IMR-90 (cell line): ENCODE data around the gene WHRN. TPM values are rescaled to one million over a fixed set of nuclear protein-coding genes. Genes with fewer than 3 reads are reported as not detected.

Source experiments
- ATAC-seq: fragments of 200-7000 bp; cut with Tn5 transposase; 2 replicates; pipeline ENCODE4 v1.9.1; 2020; ENCODE audit warnings: low read depth, mild to moderate bottlenecking, moderate library complexity
- BruUV-seq: library from RNA; stranded (reverse); fragments of 400-500 nt; replicated peaks from 2 replicates; lab custom pipeline; 2021; lab: Mats Ljungman, UMichigan
- CTCF ChIA-PET: fragments of 300-600 bp; formaldehyde crosslinking; extraction: SDS; loops from one replicate; lab custom pipeline; 2021; ENCODE audit warnings: antibody characterized with exemption; lab: Yijun Ruan, JAX
- POLR2A ChIA-PET: fragments of 300-600 bp; sonication (Branson Sonifier 250); formaldehyde crosslinking; loops from one replicate; lab custom pipeline; 2022; ENCODE audit warnings: antibody characterized with exemption; ENCODE audit not compliant: unreplicated experiment; lab: Charles Lee
- DNase-seq: peaks from one replicate; pipeline ENCODE4 v3.0.0; 2013
- H2AFZ ChIP-seq: replicated peaks from 2 replicates; pipeline ENCODE3; 2013; ENCODE audit warnings: low read length, mild to moderate bottlenecking; ENCODE audit not compliant: poor library complexity
- H2AK5ac ChIP-seq: 2 replicates; pipeline ENCODE4 v1.6.1; 2013; ENCODE audit warnings: low read depth, low read length, inconsistent platforms
- H2AK9ac ChIP-seq: replicated peaks from 2 replicates; pipeline ENCODE3; 2013; ENCODE audit warnings: mild to moderate bottlenecking, low read depth, low read length, moderate library complexity; ENCODE audit not compliant: poor library complexity
- H2BK120ac ChIP-seq: 2 replicates; pipeline ENCODE4 v1.6.1; 2013; ENCODE audit warnings: low read depth, low read length, inconsistent platforms
- H2BK15ac ChIP-seq: 3 replicates; pipeline ENCODE4 v1.6.1; 2013; ENCODE audit warnings: low read depth, low read length, inconsistent platforms
- H2BK20ac ChIP-seq: 2 replicates; pipeline ENCODE4 v1.6.1; 2013; ENCODE audit warnings: low read depth, mild to moderate bottlenecking, inconsistent platforms, low read length, moderate library complexity
- H2BK5ac ChIP-seq: 2 replicates; pipeline ENCODE4 v1.6.1; 2013; ENCODE audit warnings: mild to moderate bottlenecking, low read depth, low read length, inconsistent platforms; ENCODE audit not compliant: poor library complexity, severe bottlenecking
- H3K14ac ChIP-seq: replicated peaks from 2 replicates; pipeline ENCODE4 v1.6.1; 2013; ENCODE audit warnings: low read depth, low read length, inconsistent platforms
- H3K18ac ChIP-seq: 2 replicates; pipeline ENCODE4 v1.6.1; 2013; ENCODE audit warnings: low read depth, low read length, control low read depth
- H3K23ac ChIP-seq: 2 replicates; pipeline ENCODE4 v1.6.1; 2013; ENCODE audit warnings: low read depth, low read length, inconsistent platforms
- H3K27ac ChIP-seq: 2 replicates; pipeline ENCODE4 v1.5.1; 2013; ENCODE audit warnings: mild to moderate bottlenecking, control low read depth, low read length; ENCODE audit not compliant: insufficient read depth
- H3K27me3 ChIP-seq: 2 replicates; pipeline ENCODE4 v1.6.1; 2013; ENCODE audit warnings: low read length; ENCODE audit not compliant: control insufficient read depth, insufficient read depth
- H3K36me3 ChIP-seq: 2 replicates; pipeline ENCODE4 v1.6.1; 2013; ENCODE audit warnings: low read length, mixed read lengths; ENCODE audit not compliant: control insufficient read depth, insufficient read depth
- H3K4ac ChIP-seq: 2 replicates; pipeline ENCODE4 v1.6.1; 2013; ENCODE audit warnings: low read depth, low read length, inconsistent platforms
- H3K4me1 ChIP-seq: 2 replicates; pipeline ENCODE4 v1.6.1; 2013; ENCODE audit warnings: low read length, mixed read lengths; ENCODE audit not compliant: control insufficient read depth, insufficient read depth
- H3K4me2 ChIP-seq: 2 replicates; pipeline ENCODE4 v1.6.1; 2013; ENCODE audit warnings: low read depth, mild to moderate bottlenecking, control low read depth, low read length, moderate library complexity
- H3K4me3 ChIP-seq: 2 replicates; pipeline ENCODE4 v1.5.1; 2013; ENCODE audit warnings: low read depth, mild to moderate bottlenecking, control low read depth, low read length, moderate library complexity; ENCODE audit not compliant: insufficient read depth
- H3K56ac ChIP-seq: 2 replicates; pipeline ENCODE4 v1.6.1; 2013; ENCODE audit warnings: low read length, inconsistent platforms; ENCODE audit not compliant: insufficient read depth; ENCODE audit errors: extremely low read depth
- H3K79me1 ChIP-seq, 2 experiments: 2 replicates each; pipeline ENCODE4 v1.6.1; 2013; ENCODE audit warnings: low read length in 2 of 2, inconsistent platforms in 1 of 2, low read depth in 1 of 2
- H3K9ac ChIP-seq: 2 replicates; pipeline ENCODE4 v1.6.1; 2013; ENCODE audit warnings: low read depth, low read length, control low read depth
- H3K9me1 ChIP-seq: 2 replicates; pipeline ENCODE4 v1.6.1; 2013; ENCODE audit warnings: low read length, inconsistent platforms; ENCODE audit not compliant: insufficient read depth
- H3K9me3 ChIP-seq: 2 replicates; pipeline ENCODE4 v1.6.1; 2013; ENCODE audit warnings: low read length; ENCODE audit not compliant: control insufficient read depth, insufficient read depth
- H4K20me1 ChIP-seq: 2 replicates; pipeline ENCODE4 v1.6.1; 2013; ENCODE audit warnings: low read length, inconsistent platforms; ENCODE audit not compliant: insufficient read depth
- H4K5ac ChIP-seq: 2 replicates; pipeline ENCODE4 v1.6.1; 2013; ENCODE audit warnings: mild to moderate bottlenecking, low read depth, low read length, control low read depth
- H4K8ac ChIP-seq, 2 experiments: 2 replicates each; pipeline ENCODE4 v1.6.1; 2013; ENCODE audit warnings: low read depth in 2 of 2, low read length in 2 of 2, control low read depth in 1 of 2, inconsistent platforms in 1 of 2
- H4K91ac ChIP-seq: 2 replicates; pipeline ENCODE4 v1.6.1; 2013; ENCODE audit warnings: low read depth, low read length, inconsistent platforms; ENCODE audit not compliant: insufficient read depth
- CHD1 ChIP-seq: IDR thresholded peaks from 2 replicates; pipeline ENCODE4 v1.6.1; 2012; ENCODE audit warnings: low read depth, low read length, improper control_type of control experiment
- ELK1 ChIP-seq: fragments of 150-350 bp; IDR thresholded peaks from 2 replicates; pipeline ENCODE4 v1.6.1; 2016; ENCODE audit warnings: low read depth, mild to moderate bottlenecking, low read length, moderate library complexity, borderline replicate concordance
- MAFK ChIP-seq: IDR thresholded peaks from 2 replicates; pipeline ENCODE4 v1.6.1; 2012; ENCODE audit warnings: low read depth, low read length, improper control_type of control experiment
- POLR2A ChIP-seq: IDR thresholded peaks from 2 replicates; pipeline ENCODE4 v1.6.1; 2012; ENCODE audit warnings: mild to moderate bottlenecking, low read depth, low read length
- RAD21 ChIP-seq: IDR thresholded peaks from 2 replicates; pipeline ENCODE4 v1.6.1; 2012; ENCODE audit warnings: low read length, improper control_type of control experiment
- RCOR1 ChIP-seq: IDR thresholded peaks from 2 replicates; pipeline ENCODE4 v1.6.1; 2012; ENCODE audit warnings: mild to moderate bottlenecking, low read length, improper control_type of control experiment; ENCODE audit not compliant: insufficient replicate concordance
- RFX5 ChIP-seq: IDR thresholded peaks from 2 replicates; pipeline ENCODE4 v1.8.0; 2012; ENCODE audit warnings: low read depth, mild to moderate bottlenecking, low read length, moderate library complexity
- WGBS, 2 experiments: methylation state at CpG; one replicate each; pipeline versions ENCODE4 v1.1.5 to v1.1.7; 2013; ENCODE audit warnings: missing lambda C conversion rate in 2 of 2; ENCODE audit not compliant: insufficient read length in 1 of 2; ENCODE audit errors: extremely low coverage in 2 of 2; 5-methylcytosine and 5-hydroxymethylcytosine counted together
- dilution Hi-C: fragments of 300-500 bp; cut with HindIII; formaldehyde crosslinking; loops from one replicate; pipeline ENCODE4 v1.14.3; 2018; ENCODE audit warnings: low sequenced_read_pairs; ENCODE audit not compliant: unreplicated experiment
- in situ Hi-C: fragments of 300-500 bp; cut with MboI; formaldehyde crosslinking; loops from 3 replicates; pipeline ENCODE4 v1.14.3; 2019; ENCODE audit warnings: low sequenced_read_pairs, inconsistent platforms, mixed read lengths
- intact Hi-C: fragments of 100-400 bp; cut with micrococcal nuclease; formaldehyde crosslinking; loops from 2 replicates; pipeline ENCODE4 v1.10.0; 2022
- polyA plus RNA-seq, 3 experiments: library from polyadenylated mRNA; depleted of rRNA; stranded (reverse); fragments of >200 nt; gene quantifications; 2 replicates each; pipeline ENCODE4 v1.2.3, GENCODE V29; 2012; ENCODE audit warnings: low replicate concordance in 1 of 3
- total RNA-seq: library from RNA; depleted of rRNA; stranded (reverse); fragments of >200 nt; gene quantifications from 2 replicates; pipeline ENCODE4 v1.2.3, GENCODE V29; 2012

WHRN gene
- total and polyA plus RNA-seq, 2 of the 4 experiments (the other 2 are of a cell fraction): 0.18 to 2.6 TPM

GRCh38 chr9:114416906-114417305, 88.4 kb downstream of the WHRN start:
- Histone ChIP-seq H3K56ac (no peak overlapping the region), H4K5ac (no peak overlapping the region), H3K79me1 (no peaks in the 10 kb centered on the region), H4K8ac (no peak overlapping the region), H4K91ac (no peak overlapping the region), H2BK5ac (no peak overlapping the region), H2AFZ (no peak overlapping the region), H3K18ac (no peak overlapping the region), H2AK9ac (no peak overlapping the region), H2BK20ac (no peak overlapping the region), H3K36me3 (no peaks in the 10 kb centered on the region), H3K4ac (no peak overlapping the region), H3K27me3 (peaks cover 30% of the 10 kb centered on the region), H3K9ac (no peak overlapping the region), H3K9me1 (peaks cover 8% of the 10 kb centered on the region; the same call in 1 of the 2 replicates), H3K14ac (no peak overlapping the region), H3K4me3 (no peak overlapping the region), H2BK15ac (no peak overlapping the region), H4K20me1 (no peaks in the 10 kb centered on the region), H3K23ac (no peak overlapping the region), H3K4me1 (peaks cover 15% of the 10 kb centered on the region; the same call in 1 of the 2 replicates), H2AK5ac (no peak overlapping the region), H3K9me3 (no peaks in the 10 kb centered on the region), H3K27ac (no peak overlapping the region), H2BK120ac (no peak overlapping the region), H3K4me2 (no peak overlapping the region)
- ChIA-PET CTCF (interaction anchor here (0.5 to 1.8 kb wide), 9 partner anchors 9 to 540 kb away, joined by 3 to 15 read pairs (median 3); no protein-coding TSS in a partner anchor), POLR2A (interaction anchor here (0.5 kb wide), 1 partner anchor 180 kb away, joined by 5 read pairs; no protein-coding TSS in a partner anchor)
- ATAC-seq (no peak), DNase-seq (no peak)
- BruUV-seq: no TSS peak
- WGBS, 2 experiments: no CpG with 5 or more reads among the region's 2 CpGs
- TF ChIP-seq POLR2A: no peak
- no peak for TF ChIP-seq MAFK
- TF ChIP-seq CHD1: no peak
- no peak for TF ChIP-seq ELK1
- no peak for TF ChIP-seq RCOR1
- TF ChIP-seq RAD21: no peak
- no peak for TF ChIP-seq RFX5
- dilution Hi-C loops (no loop called here), in situ Hi-C loops (loop anchor here (10.0 kb wide), 1 partner anchor 598 kb away; no protein-coding TSS in a partner anchor), intact Hi-C loops (no loop called here)
